Activated CD8-positive, alpha-beta memory T cell treated with anti-CD3 and anti-CD28 coated beads, Interleukin-2, amount 10 ng/mL, durations not matched to agents 7 days and 5 days (primary cell): ENCODE results near the gene DDAH1. TPM values are rescaled to one million over a fixed set of nuclear protein-coding genes. Genes with fewer than 3 reads are reported as not detected.

Experiments
- ATAC-seq: fragments of 150-1000 bp; cut with Tn5 transposase; one replicate; pipeline ENCODE4 v1.10.0; 2021; ENCODE audit warnings: moderate library complexity
- CTCF ChIA-PET: fragments of 350-600 bp; sonication (Branson Sonifier 250); formaldehyde crosslinking; loops from one replicate; lab custom pipeline; 2021; ENCODE audit warnings: antibody characterized with exemption; lab: Charles Lee
- DNase-seq: peaks from one replicate; pipeline ENCODE4 v3.0.0-alpha.2; 2020
- H3K27ac Mint-ChIP-seq: one replicate; pipeline ENCODE4 v1.8.0; 2021; ENCODE audit warnings: mild to moderate bottlenecking, mixed read lengths
- H3K27me3 Mint-ChIP-seq: one replicate; pipeline ENCODE4 v1.8.0; 2021; ENCODE audit warnings: mixed read lengths
- H3K36me3 Mint-ChIP-seq: one replicate; pipeline ENCODE4 v1.8.0; 2021; ENCODE audit warnings: mild to moderate bottlenecking, mixed read lengths
- H3K4me1 Mint-ChIP-seq: one replicate; pipeline ENCODE4 v1.8.0; 2021; ENCODE audit warnings: mixed read lengths
- H3K4me3 Mint-ChIP-seq: one replicate; pipeline ENCODE4 v1.8.0; 2021; ENCODE audit warnings: mild to moderate bottlenecking, moderate library complexity, mixed read lengths
- H3K9me3 Mint-ChIP-seq: one replicate; pipeline ENCODE4 v1.8.0; 2022; ENCODE audit warnings: low read depth, mixed read lengths
- total RNA-seq, 2 experiments: library from RNA; stranded (reverse); gene quantifications; one replicate each; pipeline ENCODE4 v1.2.3, GENCODE V29; 2021

The DDAH1 gene
- total RNA-seq, 2 experiments from 2014 or later: not detected

- H3K4me3 Mint-ChIP-seq: peak overlapping the region; percentile 85
- peaks cover 49% of the 10 kb centered on the region for H3K4me1 Mint-ChIP-seq
These were observed 187.8 kb downstream of the DDAH1 start for GRCh38 chr1:85276978-85277639.

GRCh38 chr1:85276215-85276977 is 188.6 kb downstream of the DDAH1 start, which contains the start of gene BCL10:
Gene BCL10, minus strand, starts transcription at chr1:85276632. Its CDS starts 280 bp downstream, at chr1:85276352.
- Mint-ChIP-seq H3K9me3 (no peaks in the 10 kb centered on the region), H3K4me3 (peak within 1 kb of the TSS; percentile 85), H3K36me3 (peaks cover 20% of the 10 kb centered on the region), H3K27me3 (peaks cover 27% of the 10 kb centered on the region), H3K4me1 (peaks cover 49% of the 10 kb centered on the region), H3K27ac (peak within 1 kb of the TSS; percentile 88)
- peak; percentile 99 for DNase-seq
- CTCF ChIA-PET: interaction anchor here (0.6 to 3.1 kb wide), 11 partner anchors 9 to 494 kb away, joined by 3 to 36 read pairs (median 4); partner anchors contain the start of genes C1orf52 and MCOLN3
- peak; percentile 98 for ATAC-seq

More at GRCh38 chr1:85276978-85277639, 187.8 kb downstream of the DDAH1 start:
- no peak for DNase-seq
- H3K27ac Mint-ChIP-seq: peak overlapping the region; percentile 88
- peaks cover 33% of the 10 kb centered on the region for H3K27me3 Mint-ChIP-seq
- no peaks in the 10 kb centered on the region for H3K9me3 Mint-ChIP-seq
- no peak for ATAC-seq
- H3K36me3 Mint-ChIP-seq: peaks cover 18% of the 10 kb centered on the region
- CTCF ChIA-PET: interaction anchor here (0.6 to 3.1 kb wide), 10 partner anchors 8 to 495 kb away, joined by 3 to 36 read pairs (median 4); partner anchors contain the start of gene C1orf52

DNA sequence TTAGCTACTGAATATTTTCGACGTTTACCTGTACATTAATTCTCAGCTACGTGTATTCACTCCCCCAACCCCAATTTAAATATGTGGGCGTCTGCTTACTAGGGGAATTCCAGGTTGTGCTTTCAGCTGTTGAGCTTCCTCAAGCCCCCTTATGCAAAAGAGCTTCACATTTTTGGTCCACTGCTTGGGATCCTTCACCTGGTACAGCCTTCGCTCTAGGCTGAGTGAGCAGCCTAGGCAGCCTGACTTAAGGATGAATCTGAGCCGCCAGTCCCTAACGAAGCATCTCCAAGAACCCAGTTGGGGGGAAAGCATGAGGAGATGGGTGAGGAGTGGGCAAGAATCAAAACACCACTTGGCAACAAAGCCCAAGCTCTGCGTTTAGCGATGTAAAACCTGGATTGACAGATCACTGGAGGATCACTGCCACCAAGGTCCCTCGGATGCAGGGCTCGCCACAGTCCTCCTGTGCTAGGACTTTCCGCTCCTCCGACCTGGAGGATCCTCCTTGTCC is 189.2 kb downstream of the DDAH1 start:
- peaks cover 26% of the 10 kb centered on the region for H3K36me3 Mint-ChIP-seq
- peak overlapping the region; percentile 85 for H3K4me3 Mint-ChIP-seq
- DNase-seq (no peak), ATAC-seq (no peak)
- no peaks in the 10 kb centered on the region for H3K9me3 Mint-ChIP-seq
- H3K4me1 Mint-ChIP-seq: peaks cover 49% of the 10 kb centered on the region
- H3K27ac Mint-ChIP-seq: peak overlapping the region; percentile 88
- CTCF ChIA-PET: interaction anchor here (1.0 to 3.1 kb wide), 8 partner anchors 10 to 493 kb away, joined by 3 to 36 read pairs (median 4); partner anchors contain the start of genes C1orf52 and MCOLN3
- peaks cover 20% of the 10 kb centered on the region for H3K27me3 Mint-ChIP-seq

DNA sequence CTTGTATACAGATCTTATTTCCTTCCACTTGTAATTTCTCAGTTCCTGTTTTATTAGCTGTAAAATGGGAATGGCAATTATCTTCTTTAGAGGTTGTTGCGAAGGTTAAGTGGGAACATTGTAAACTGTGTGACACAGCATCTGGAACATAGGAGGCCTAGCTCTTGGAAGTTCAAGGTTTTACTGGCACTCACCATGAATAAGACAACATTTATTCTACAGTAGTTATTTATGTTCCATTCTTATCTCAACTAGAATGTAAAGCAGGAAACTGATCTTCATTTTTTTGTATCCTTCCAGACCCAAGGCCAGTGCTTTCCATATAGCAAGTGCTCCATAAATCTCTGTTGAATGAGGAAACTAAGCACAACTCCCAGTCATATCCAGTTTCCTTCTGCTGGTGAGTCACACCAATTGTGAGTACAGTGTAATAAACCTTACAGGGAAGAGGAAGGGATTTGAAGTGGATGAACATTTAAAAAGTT is 189.9 kb downstream of the DDAH1 start:
- H3K27ac Mint-ChIP-seq: peak overlapping the region; percentile 88
- H3K27me3 Mint-ChIP-seq: peaks cover 13% of the 10 kb centered on the region
- peak overlapping the region; percentile 85 for H3K4me3 Mint-ChIP-seq
- H3K36me3 Mint-ChIP-seq: peaks cover 29% of the 10 kb centered on the region
- DNase-seq: no peak
- CTCF ChIA-PET: interaction anchor here (1.8 to 5.6 kb wide), 5 partner anchors 11 to 330 kb away, joined by 5 to 38 read pairs (median 21); partner anchors contain the start of gene C1orf52
- H3K9me3 Mint-ChIP-seq: no peaks in the 10 kb centered on the region
- peaks cover 49% of the 10 kb centered on the region for H3K4me1 Mint-ChIP-seq
- ATAC-seq: no peak

DNA sequence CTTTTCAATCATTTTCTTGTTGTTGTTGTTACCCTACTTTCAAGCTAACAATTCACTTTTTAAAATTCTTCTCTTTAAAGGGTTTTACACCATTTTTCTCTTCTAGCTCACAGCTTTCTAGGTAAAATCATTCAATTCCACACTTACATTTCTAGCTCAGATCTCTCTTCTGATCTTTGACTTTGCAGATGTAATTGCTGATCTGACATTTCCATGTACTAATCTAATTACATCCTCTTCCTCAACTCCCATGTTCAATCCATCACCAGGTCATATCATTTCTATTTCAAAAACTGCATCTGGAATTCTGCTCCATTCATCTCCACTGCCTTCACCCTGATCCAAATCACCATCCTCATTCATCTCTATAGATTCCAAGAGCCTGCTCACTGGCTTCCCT is 191.6 kb downstream of the DDAH1 start:
- Mint-ChIP-seq H3K27me3 (no peaks in the 10 kb centered on the region), H3K4me3 (no peak overlapping the region), H3K27ac (no peak overlapping the region), H3K4me1 (peaks cover 40% of the 10 kb centered on the region), H3K36me3 (peaks cover 40% of the 10 kb centered on the region), H3K9me3 (no peaks in the 10 kb centered on the region)
- no peak for DNase-seq
- CTCF ChIA-PET: interaction anchor here (5.6 kb wide), 1 partner anchor 14 kb away, joined by 38 read pairs; the partner anchor contains the start of gene C1orf52
- ATAC-seq: no peak

GRCh38 chr1:85268801-85269585 is 196.0 kb downstream of the DDAH1 start:
- ATAC-seq: no peak
- peaks cover 16% of the 10 kb centered on the region for H3K4me1 Mint-ChIP-seq
- no peaks in the 10 kb centered on the region for H3K27me3 Mint-ChIP-seq
- DNase-seq: no peak
- CTCF ChIA-PET: interaction anchor here (1.5 to 5.6 kb wide), 2 partner anchors 10 kb away, joined by 11 to 38 read pairs; partner anchors contain the start of gene C1orf52
- H3K36me3 Mint-ChIP-seq: peaks cover 46% of the 10 kb centered on the region
- H3K27ac Mint-ChIP-seq: no peak overlapping the region
- no peaks in the 10 kb centered on the region for H3K9me3 Mint-ChIP-seq
- H3K4me3 Mint-ChIP-seq: no peak overlapping the region

Other genes starting within 250 kb of the DDAH1 start
- 10 to 100 TPM; 23.5 to 28.7 TPM for gene C1orf52, start 205.5 kb downstream of the DDAH1 start, total RNA-seq
- 10 to 100 TPM; 23.9 to 26.9 TPM for gene BCL10, start 188.5 kb downstream of the DDAH1 start, total RNA-seq
- gene CCN1, start 115.6 kb upstream of the DDAH1 start, total RNA-seq: not detected
- 10 to 100 TPM; 13.7 to 18.8 TPM for gene ZNHIT6, start 243.3 kb upstream of the DDAH1 start, total RNA-seq